Gastrocnemius medialis (tissue), 4 donors: Measurements from ENCODE around the gene DNAJB5. TPM values are rescaled to one million over a fixed set of nuclear protein-coding genes. Genes with fewer than 3 reads are reported as not detected.
"Not testable (repeated sequence)": the region's sequence is repeated elsewhere in the genome, so short reads cannot be mapped to it uniquely, and the experiment has no call there.

Experiments used
- ATAC-seq, 2 donors: fragments of 150-250 bp; one replicate each; pipeline ENCODE4 v1.9.1; 2016
- DNase-seq, 2 donors: peaks; one replicate each; pipeline ENCODE4 v3.0.0-alpha.2; 2019
- H3K27ac ChIP-seq, 4 donors: fragments of 200-600 bp; sonication (generic); 1 replicate in 1 of 4; 2 replicates in 3 of 4; pipeline ENCODE4 v1.5.1; 2016 to 2018; ENCODE audit warnings: mild to moderate bottlenecking in 2 of 4, moderate library complexity in 1 of 4
- H3K27me3 ChIP-seq, 3 donors: fragments of 200-600 bp; sonication (generic) in 2 of 3; 1 replicate in 1 of 3; 2 replicates in 2 of 3; pipeline versions ENCODE4 v1.5.1 to v1.6.0; 2016 to 2019; ENCODE audit warnings: mild to moderate bottlenecking in 1 of 3, moderate library complexity in 1 of 3
- H3K36me3 ChIP-seq, 2 donors: fragments of 200-600 bp; sonication (generic) in 1 of 2; one replicate each; pipeline ENCODE4 v1.5.1; 2017 to 2018
- H3K4me1 ChIP-seq, 2 donors: fragments of 200-600 bp; sonication (generic) in 1 of 2; one replicate each; pipeline ENCODE4 v1.5.1; 2016 to 2017; ENCODE audit warnings: mild to moderate bottlenecking in 2 of 2
- H3K4me3 ChIP-seq, 4 donors: fragments of 200-600 bp; sonication (generic) in 3 of 4; 1 replicate in 1 of 4; 2 replicates in 3 of 4; pipeline ENCODE4 v1.5.1; 2016 to 2019; ENCODE audit warnings: mild to moderate bottlenecking in 2 of 4
- H3K9me3 ChIP-seq, 3 donors: fragments of 200-600 bp; sonication (generic) in 2 of 3; 1 replicate in 1 of 3; 2 replicates in 2 of 3; pipeline ENCODE4 v1.5.1; 2016 to 2019
- POLR2A ChIP-seq, 2 donors: fragments of 450-650 bp; IDR thresholded peaks; one replicate each; pipeline ENCODE4 v1.6.1; 2017; ENCODE audit warnings: antibody characterized with exemption in 2 of 2, mild to moderate bottlenecking in 2 of 2, moderate library complexity in 2 of 2
- in situ Hi-C, 4 donors: fragments of 200-750 bp; cut with MboI; loops; one replicate each; pipeline versions ENCODE4 v1.15.0 to v1.8.0; 2017; ENCODE audit warnings: low sequenced_read_pairs in 4 of 4
- intact Hi-C: fragments of 100-400 bp; cut with DNase I; formaldehyde crosslinking; loops from one replicate; pipeline ENCODE4 v1.15.1; 2023; ENCODE audit warnings: low total_unique reads
- total RNA-seq, 4 donors: library from RNA; depleted of rRNA; stranded (reverse); fragments of >200 nt; gene quantifications; one replicate each; pipeline versions ENCODE4 v1.1.0 to v1.2.3, GENCODE V29; 2016
- TF ChIP-seq, protein P1 (sequence below), 5 experiments: fragments of 450-650 bp in 3 of 5; fragments of 200-600 bp in 2 of 5; sonication (generic) in 2 of 5; IDR thresholded peaks in 4 of 5; conservative IDR thresholded peaks in 1 of 5; 1 replicate in 4 of 5; 2 replicates in 1 of 5; pipeline ENCODE4 v1.5.1; 2016 to 2019; ENCODE audit warnings: antibody characterized with exemption in 5 of 5, mild to moderate bottlenecking in 3 of 5, moderate library complexity in 3 of 5

The DNAJB5 gene
- total RNA-seq, 4 donors from 2014 or later = 75.3 to 187 (median 128) TPM

DNA sequence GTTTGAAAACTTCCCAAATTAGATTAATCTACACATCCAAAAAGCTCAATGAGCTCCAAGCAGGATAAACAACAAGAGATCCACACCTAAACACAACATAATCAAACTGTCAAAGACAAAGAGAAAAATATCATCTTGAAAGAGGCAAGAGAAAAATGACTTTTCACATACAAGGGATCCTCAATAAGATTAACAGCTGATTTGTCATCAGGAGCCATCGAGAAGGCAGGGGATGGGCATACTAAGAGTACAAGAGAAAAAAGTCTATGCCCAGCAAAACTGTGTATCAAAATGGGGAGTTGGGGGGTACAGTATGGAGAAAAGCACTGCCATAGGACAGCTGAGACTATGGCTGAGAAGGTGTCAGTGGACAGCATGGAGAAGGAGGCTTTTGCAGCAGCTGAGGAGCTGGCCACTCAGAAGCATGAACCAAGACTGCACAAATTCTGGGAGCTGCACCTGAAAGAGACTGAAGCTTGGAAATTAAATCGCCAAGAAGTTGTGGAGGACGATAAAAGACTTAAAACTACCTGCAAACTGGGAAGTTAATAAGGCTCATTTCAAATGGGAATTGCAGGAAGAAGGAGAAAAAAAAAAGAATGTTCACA, 20.9 kb downstream of the DNAJB5 start:
- peaks cover 0 to 4% (median 0%) of the 10 kb centered on the region in 3 donors for H3K9me3 ChIP-seq
- intact Hi-C loops (loop anchor here (5.0 kb wide), 2 partner anchors 37 to 52 kb away; no protein-coding TSS in a partner anchor), in situ Hi-C loops (loop anchor here in 1 of 4 donors (10.0 kb wide), 1 partner anchor 56 kb away; the partner anchor contains the start of gene PHF24)
- no peak for DNase-seq
- H3K27ac ChIP-seq = no peak overlapping the region
- H3K36me3 ChIP-seq = peaks cover 0 to 60% of the 10 kb centered on the region in 2 donors
- no peaks in the 10 kb centered on the region for H3K27me3 ChIP-seq
- no peak overlapping the region for H3K4me3 ChIP-seq
- TF ChIP-seq, protein P1, sequence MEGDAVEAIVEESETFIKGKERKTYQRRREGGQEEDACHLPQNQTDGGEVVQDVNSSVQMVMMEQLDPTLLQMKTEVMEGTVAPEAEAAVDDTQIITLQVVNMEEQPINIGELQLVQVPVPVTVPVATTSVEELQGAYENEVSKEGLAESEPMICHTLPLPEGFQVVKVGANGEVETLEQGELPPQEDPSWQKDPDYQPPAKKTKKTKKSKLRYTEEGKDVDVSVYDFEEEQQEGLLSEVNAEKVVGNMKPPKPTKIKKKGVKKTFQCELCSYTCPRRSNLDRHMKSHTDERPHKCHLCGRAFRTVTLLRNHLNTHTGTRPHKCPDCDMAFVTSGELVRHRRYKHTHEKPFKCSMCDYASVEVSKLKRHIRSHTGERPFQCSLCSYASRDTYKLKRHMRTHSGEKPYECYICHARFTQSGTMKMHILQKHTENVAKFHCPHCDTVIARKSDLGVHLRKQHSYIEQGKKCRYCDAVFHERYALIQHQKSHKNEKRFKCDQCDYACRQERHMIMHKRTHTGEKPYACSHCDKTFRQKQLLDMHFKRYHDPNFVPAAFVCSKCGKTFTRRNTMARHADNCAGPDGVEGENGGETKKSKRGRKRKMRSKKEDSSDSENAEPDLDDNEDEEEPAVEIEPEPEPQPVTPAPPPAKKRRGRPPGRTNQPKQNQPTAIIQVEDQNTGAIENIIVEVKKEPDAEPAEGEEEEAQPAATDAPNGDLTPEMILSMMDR (IDR thresholded peaks at IDR 0.05 in 4 of 5, conservative IDR thresholded peaks at IDR 0.05 in 1 of 5) = no peak
- TF ChIP-seq POLR2A (IDR thresholded peaks at IDR 0.05) = no peak
- peaks cover 0 to 4% of the 10 kb centered on the region in 2 donors for H3K4me1 ChIP-seq
- ATAC-seq = peak in 1 of 2 donors; percentile 47

DNA sequence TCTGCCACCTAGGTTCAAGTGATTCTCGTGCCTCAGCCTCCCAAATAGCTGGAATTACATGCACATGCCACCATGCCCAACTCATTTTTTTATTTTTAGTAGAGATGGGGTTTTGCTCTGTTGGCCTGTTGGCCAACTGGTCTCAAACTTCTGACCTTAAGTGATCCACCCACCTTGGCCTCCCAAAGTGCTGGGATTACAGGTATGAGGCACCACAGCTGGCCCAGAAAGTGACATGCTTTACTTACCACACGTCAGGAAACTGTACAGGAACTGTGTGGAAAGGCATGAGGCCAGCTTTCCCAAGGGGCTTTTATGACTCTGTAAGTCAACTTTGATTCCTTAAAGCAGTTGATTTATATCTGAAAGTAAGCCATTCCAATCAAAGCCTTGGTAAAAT, 25.0 kb downstream of the DNAJB5 start:
- peaks cover 0 to 4% of the 10 kb centered on the region in 2 donors for H3K4me1 ChIP-seq
- no peak for ATAC-seq
- H3K27me3 ChIP-seq = no peaks in the 10 kb centered on the region
- DNase-seq = no peak
- in situ Hi-C loops (loop anchor here in 1 of 4 donors (10.0 kb wide), 1 partner anchor 60 kb away; the partner anchor contains the start of gene PHF24), intact Hi-C loops (loop anchor here (5.0 kb wide), 2 partner anchors 33 to 48 kb away; no protein-coding TSS in a partner anchor)
- H3K9me3 ChIP-seq = peaks cover 0 to 4% (median 0%) of the 10 kb centered on the region in 3 donors
- TF ChIP-seq, protein P1 (IDR thresholded peaks at IDR 0.05 in 4 of 5, conservative IDR thresholded peaks at IDR 0.05 in 1 of 5) = no peak
- TF ChIP-seq POLR2A (IDR thresholded peaks at IDR 0.05) = no peak
- H3K36me3 ChIP-seq = peaks cover 0 to 75% of the 10 kb centered on the region in 2 donors
- H3K27ac ChIP-seq = peak overlapping the region in 3 of 4 donors; percentile 1 to 19 (median 12)
- H3K4me3 ChIP-seq = no peak overlapping the region

DNA sequence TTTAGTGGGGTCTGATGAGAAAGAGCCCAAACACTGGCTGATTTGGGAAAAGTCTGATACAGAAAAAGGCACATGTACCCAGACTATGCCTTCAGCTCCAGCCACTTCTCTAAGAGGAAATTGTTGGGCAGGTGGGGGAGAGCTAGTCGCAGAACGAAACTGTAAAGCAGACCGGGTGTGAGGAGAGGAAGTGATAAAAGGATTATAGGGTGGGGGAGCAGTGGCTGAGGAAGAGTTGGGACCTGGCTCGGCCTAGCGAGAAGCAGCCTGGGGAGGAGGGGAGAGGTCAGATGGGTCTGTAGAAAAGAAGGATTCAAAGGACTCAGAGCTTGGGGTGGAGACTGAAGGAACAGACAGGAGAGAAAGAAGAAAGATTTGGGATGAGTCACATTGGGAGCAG, 33.9 kb downstream of the DNAJB5 start:
- H3K9me3 ChIP-seq, H3K27ac ChIP-seq, intact Hi-C loops, H3K4me3 ChIP-seq, H3K27me3 ChIP-seq, DNase-seq, ATAC-seq, in situ Hi-C loops: not testable (repeated sequence)
- H3K4me1 ChIP-seq = peaks cover 0 to 15% of the 10 kb centered on the region in 2 donors
- H3K36me3 ChIP-seq = peaks cover 0 to 56% of the 10 kb centered on the region in 2 donors

DNA sequence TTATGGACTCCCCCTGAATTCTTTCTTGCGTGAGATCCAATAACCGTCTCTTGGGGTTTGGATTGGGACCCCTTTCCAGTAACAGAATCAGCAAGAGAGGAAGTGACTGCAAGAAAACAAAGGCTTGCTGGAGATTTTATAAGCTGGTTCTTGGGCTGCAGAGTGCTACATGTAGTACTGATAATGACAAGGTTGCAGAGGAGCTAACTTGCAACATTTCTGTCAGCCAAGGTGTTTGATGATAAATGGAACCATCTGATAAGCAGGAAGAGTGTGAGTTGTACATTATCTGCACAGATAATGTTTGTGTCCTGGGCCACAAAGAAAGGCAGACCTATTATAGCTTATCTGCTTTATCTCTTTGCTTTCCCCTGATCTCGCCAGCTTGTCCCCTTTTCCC, 37.1 kb downstream of the DNAJB5 start:
- no peak for DNase-seq
- Histone ChIP-seq H3K27ac (peak overlapping the region; percentile 38 to 69 (median 58)), H3K27me3 (no peaks in the 10 kb centered on the region), H3K9me3 (no peaks in the 10 kb centered on the region), H3K4me3 (no peak overlapping the region), H3K4me1 (peaks cover 0 to 25% of the 10 kb centered on the region in 2 donors), H3K36me3 (peaks cover 0 to 40% of the 10 kb centered on the region in 2 donors)
- no peak for ATAC-seq
- TF ChIP-seq, protein P1 (IDR thresholded peaks at IDR 0.05 in 4 of 5, conservative IDR thresholded peaks at IDR 0.05 in 1 of 5) = no peak
- TF ChIP-seq POLR2A (IDR thresholded peaks at IDR 0.05) = no peak
- in situ Hi-C loops (no loop called here), intact Hi-C loops (no loop called here)

DNA sequence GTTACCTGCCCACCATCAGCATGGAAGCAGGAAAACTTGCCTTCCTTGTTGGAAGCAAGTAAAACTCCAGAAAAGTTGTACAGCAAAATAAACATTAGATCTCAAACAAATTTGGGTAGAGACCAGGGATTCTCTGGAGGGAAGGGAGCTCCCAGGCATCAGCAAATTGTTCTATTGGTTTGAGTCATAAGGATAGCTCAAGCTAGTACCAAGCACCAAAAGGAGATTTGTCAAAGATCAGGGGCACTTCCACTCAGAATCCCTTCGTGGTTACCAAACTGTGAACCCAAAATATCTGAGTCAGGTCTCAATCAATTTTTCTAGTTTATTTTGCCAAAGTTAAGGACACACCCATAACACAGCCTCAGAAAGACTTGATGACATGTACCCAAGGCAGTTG, 37.8 kb downstream of the DNAJB5 start:
- Histone ChIP-seq H3K27me3 (no peaks in the 10 kb centered on the region), H3K9me3 (no peaks in the 10 kb centered on the region), H3K27ac (peak overlapping the region in 3 of 4 donors; percentile 38 to 69 (median 60)), H3K36me3 (peaks cover 0 to 40% of the 10 kb centered on the region in 2 donors), H3K4me1 (peaks cover 0 to 25% of the 10 kb centered on the region in 2 donors), H3K4me3 (no peak overlapping the region)
- no peak for ATAC-seq
- in situ Hi-C loops (no loop called here), intact Hi-C loops (no loop called here)
- no peak for DNase-seq
- TF ChIP-seq, protein P1 (IDR thresholded peaks at IDR 0.05 in 4 of 5, conservative IDR thresholded peaks at IDR 0.05 in 1 of 5) = no peak
- no peak for TF ChIP-seq POLR2A (IDR thresholded peaks at IDR 0.05)
